HL-60/S4 treated with retinoic acid at 250 ng/mL for 4 days and 3 days (cell line): ENCODE results near the gene LRRC43.

Experiments
- in situ Hi-C: fragments of 300-500 bp; cut with MboI; formaldehyde crosslinking; loops from 2 replicates; pipeline ENCODE4 v1.7.0; 2022; ENCODE audit warnings: low sequenced_read_pairs

The LRRC43 gene

GRCh38 chr12:122215771-122216170 lies 32.8 kb downstream of the LRRC43 start:
- in situ Hi-C loops: no loop called here

- in situ Hi-C loops: no loop called here
Observed at GRCh38 chr12:122216445-122216844, 33.5 kb downstream of the LRRC43 start.

- in situ Hi-C loops: no loop called here
Observed at GRCh38 chr12:122225683-122226365, 42.9 kb downstream of the LRRC43 start, which contains the start of gene DIABLO. TSS of gene DIABLO (minus strand) at chr12:122226052. CDS start at chr12:122226014, 38 bp downstream.

GRCh38 chr12:122226366-122227125 lies 43.6 kb downstream of the LRRC43 start:
- in situ Hi-C loops: no loop called here

- in situ Hi-C loops: no loop called here
Observed at GRCh38 chr12:122227341-122227740, 44.4 kb downstream of the LRRC43 start.

GRCh38 chr12:122228092-122228491 lies 45.2 kb downstream of the LRRC43 start:
- in situ Hi-C loops: no loop called here

GRCh38 chr12:122230798-122231197 lies 47.9 kb downstream of the LRRC43 start:
- in situ Hi-C loops: no loop called here

- in situ Hi-C loops: no loop called here
Observed at GRCh38 chr12:122232691-122233090, 49.8 kb downstream of the LRRC43 start.

- in situ Hi-C loops: no loop called here
Observed at GRCh38 chr12:122235741-122236140, 52.8 kb downstream of the LRRC43 start.

GRCh38 chr12:122238861-122239260 lies 55.9 kb downstream of the LRRC43 start:
- in situ Hi-C loops: no loop called here

- in situ Hi-C loops: no loop called here
Observed at GRCh38 chr12:122243965-122244364, 61.0 kb downstream of the LRRC43 start.

GRCh38 chr12:122244565-122245371 lies 61.8 kb downstream of the LRRC43 start:
- in situ Hi-C loops: no loop called here

GRCh38 chr12:122245553-122245952 lies 62.6 kb downstream of the LRRC43 start:
- in situ Hi-C loops: no loop called here

- in situ Hi-C loops: no loop called here
Observed at GRCh38 chr12:122250047-122250446, 67.1 kb downstream of the LRRC43 start.

- in situ Hi-C loops: no loop called here
Observed at GRCh38 chr12:122250536-122250935, 67.6 kb downstream of the LRRC43 start.
